ENCODE data around the gene SYPL1.

SYPL1 gene

DNA sequence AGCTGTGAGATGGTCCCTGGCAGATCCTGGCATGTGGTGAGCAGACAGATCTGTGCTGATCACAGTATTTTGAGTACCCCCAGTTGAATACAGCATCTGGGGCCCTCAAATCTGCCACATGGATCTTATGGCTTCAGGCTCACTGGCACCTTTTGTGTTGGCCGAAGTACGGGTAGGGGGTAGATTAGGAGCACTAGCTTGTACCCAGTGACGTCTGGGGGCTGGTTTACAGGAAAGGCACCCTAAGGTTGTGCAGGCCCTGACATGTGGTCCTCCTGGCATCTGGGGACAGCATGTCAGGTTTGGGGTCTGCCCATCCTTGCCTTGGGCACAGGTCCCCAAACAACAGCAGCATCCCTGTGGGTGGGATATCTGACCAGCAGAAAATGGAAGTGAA, 53.2 kb downstream of the SYPL1 start:
- H3K4me3 ChIP-seq (ENCODE audit: low read length in 2 of 2) = no peak overlapping the region
- no peaks in the 10 kb centered on the region for H3K36me3 ChIP-seq (ENCODE audit: control insufficient read depth in 2 of 2, insufficient read depth in 2 of 2, low read length in 2 of 2)
- H3K27ac ChIP-seq (ENCODE audit: low read length) = peak overlapping the region; percentile 80
- H3K27me3 ChIP-seq (ENCODE audit: control insufficient read depth in 1 of 2, insufficient read depth in 2 of 2, low read length in 2 of 2) = no peaks in the 10 kb centered on the region
- no peaks in the 10 kb centered on the region for H3K9me3 ChIP-seq (ENCODE audit: control insufficient read depth in 2 of 2, low read length in 2 of 2)
- peaks cover 50% of the 10 kb centered on the region for H3K4me1 ChIP-seq (ENCODE audit: control insufficient read depth, insufficient read depth, low read length)
- no peak overlapping the region for H3K9ac ChIP-seq (ENCODE audit: low read length in 2 of 2)

DNA sequence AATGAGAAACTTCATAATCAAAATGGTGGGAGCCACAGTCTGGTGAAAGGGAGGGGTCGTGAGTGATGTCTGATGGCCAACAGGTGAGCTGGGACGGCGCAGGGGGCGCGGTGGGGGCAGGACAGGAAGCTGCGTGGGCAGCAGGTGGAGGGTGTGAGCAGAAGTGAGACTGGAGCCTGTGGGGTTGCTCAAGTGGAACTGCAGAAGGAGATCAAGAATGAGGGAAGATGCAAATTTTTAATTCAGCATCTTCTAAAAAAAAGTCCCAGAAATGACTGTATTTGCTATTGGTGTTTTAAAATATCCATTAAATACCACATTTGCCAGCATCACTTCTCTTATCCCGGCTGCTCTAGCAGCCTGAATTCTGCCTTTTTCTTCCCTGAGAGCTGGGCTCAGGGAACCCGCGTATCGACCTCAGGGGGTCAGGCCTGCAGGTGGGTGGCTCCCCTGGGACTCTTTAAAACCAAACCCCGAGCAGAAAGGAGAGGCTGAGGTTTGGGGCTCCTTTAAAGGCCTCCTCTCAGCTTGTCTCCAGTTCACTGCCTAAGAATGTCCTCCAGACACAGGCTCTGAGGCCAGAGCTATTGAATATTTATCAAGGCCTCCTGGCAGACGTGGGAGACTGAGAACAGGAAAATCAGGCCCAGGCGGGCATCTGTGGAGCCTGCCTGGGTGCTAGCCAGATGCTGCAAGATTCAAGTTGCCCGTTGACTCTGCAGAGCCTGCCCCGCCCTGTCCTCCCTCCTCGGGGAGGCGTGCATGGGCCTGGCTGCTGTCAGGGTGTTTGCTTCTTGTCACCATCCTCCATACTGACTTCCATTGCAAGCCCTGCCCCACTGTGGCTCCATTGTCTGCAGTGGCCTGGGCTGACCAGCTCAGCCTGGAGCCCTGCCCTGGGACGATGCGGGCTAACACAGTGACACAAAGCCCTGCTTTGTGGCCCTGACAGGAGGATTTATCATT, 53.9 kb downstream of the SYPL1 start:
- Histone ChIP-seq H3K9me3 (ENCODE audit: control insufficient read depth in 2 of 2, low read length in 2 of 2) (no peaks in the 10 kb centered on the region), H3K27ac (ENCODE audit: low read length) (peak overlapping the region; percentile 80), H3K4me3 (ENCODE audit: low read length in 2 of 2) (no peak overlapping the region), H3K36me3 (ENCODE audit: control insufficient read depth in 2 of 2, insufficient read depth in 2 of 2, low read length in 2 of 2) (no peaks in the 10 kb centered on the region), H3K4me1 (ENCODE audit: control insufficient read depth, insufficient read depth, low read length) (peaks cover 43% of the 10 kb centered on the region), H3K27me3 (ENCODE audit: control insufficient read depth in 1 of 2, insufficient read depth in 2 of 2, low read length in 2 of 2) (no peaks in the 10 kb centered on the region), H3K9ac (ENCODE audit: low read length in 2 of 2) (peak overlapping the region in 1 of 2 donors; percentile 3)

DNA sequence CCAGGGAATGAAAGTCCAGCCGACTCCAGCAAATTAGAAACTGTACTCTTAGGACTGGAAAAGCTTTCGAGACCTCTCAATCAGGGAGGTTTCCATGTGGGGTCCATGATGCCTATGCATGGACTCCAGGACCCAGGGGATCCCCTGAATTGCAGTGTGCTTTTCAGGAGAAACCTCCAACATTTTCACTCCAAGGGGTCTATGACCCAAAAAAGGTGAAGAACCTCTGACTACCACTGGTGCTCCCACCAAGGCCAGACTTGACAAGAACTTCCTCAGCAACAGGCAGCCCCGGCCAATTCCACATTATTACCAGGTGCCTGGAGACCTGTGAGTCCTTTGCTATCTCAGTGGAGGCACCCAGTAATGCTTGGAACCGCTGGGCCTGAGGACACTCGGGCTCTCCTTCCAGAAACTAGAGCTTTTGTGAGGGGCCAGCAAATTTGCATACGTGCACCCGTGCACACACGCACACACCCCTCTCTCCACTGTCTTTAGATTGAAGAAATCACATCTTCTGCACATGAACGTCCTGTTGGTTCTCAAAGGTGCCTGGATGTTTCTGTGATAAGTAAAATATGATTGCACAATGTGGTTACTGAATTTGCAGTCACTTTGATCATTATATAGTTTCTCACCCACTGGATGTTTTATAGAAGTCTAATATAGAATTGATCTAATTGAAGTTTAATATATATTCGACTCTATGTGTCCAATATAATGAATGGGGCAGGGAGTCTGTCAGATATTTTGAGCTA, 54.7 kb downstream of the SYPL1 start:
- H3K4me1 ChIP-seq (ENCODE audit: control insufficient read depth, insufficient read depth, low read length) = peaks cover 38% of the 10 kb centered on the region
- peak overlapping the region in 1 of 2 donors; percentile 8 for H3K4me3 ChIP-seq (ENCODE audit: low read length in 2 of 2)
- no peaks in the 10 kb centered on the region for H3K36me3 ChIP-seq (ENCODE audit: control insufficient read depth in 2 of 2, insufficient read depth in 2 of 2, low read length in 2 of 2)
- no peaks in the 10 kb centered on the region for H3K9me3 ChIP-seq (ENCODE audit: control insufficient read depth in 2 of 2, low read length in 2 of 2)
- no peak overlapping the region for H3K9ac ChIP-seq (ENCODE audit: low read length in 2 of 2)
- peak overlapping the region; percentile 80 for H3K27ac ChIP-seq (ENCODE audit: low read length)
- H3K27me3 ChIP-seq (ENCODE audit: control insufficient read depth in 1 of 2, insufficient read depth in 2 of 2, low read length in 2 of 2) = no peaks in the 10 kb centered on the region

DNA sequence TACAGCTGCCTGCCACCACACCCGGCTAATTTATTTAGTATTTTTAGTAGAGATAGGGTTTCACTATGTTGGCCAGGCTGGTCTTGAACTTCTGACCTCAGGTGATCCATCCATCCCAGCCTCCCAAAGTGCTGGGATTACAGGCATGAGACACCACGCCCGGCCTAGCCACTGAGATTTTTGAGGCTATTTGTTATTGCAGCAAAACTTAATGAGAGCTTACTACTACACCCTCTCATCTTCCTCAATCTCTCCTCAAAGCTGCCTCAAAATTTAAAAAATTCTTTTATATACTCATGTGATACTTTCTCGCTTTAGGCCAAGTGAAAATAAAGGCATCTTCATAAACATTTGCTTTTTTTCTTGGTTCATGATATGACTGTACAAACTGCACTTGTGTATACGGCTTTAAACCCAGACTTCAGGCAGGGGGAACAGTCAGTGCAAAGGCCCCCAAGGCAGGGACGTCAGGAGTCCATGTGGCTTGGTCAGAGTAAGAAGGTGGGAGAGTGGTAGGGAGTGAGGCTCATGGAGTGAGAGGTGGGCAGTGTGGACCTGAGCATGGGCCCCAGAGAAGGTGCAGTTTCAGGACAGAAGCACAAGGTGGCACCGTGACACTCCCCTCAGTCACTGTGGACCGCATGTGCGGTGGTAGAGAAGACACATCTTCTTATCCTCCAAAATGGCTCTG, 55.5 kb downstream of the SYPL1 start:
- Histone ChIP-seq H3K4me3 (ENCODE audit: low read length in 2 of 2) (peak overlapping the region in 1 of 2 donors; percentile 8), H3K27me3 (ENCODE audit: control insufficient read depth in 1 of 2, insufficient read depth in 2 of 2, low read length in 2 of 2) (no peaks in the 10 kb centered on the region), H3K27ac (ENCODE audit: low read length) (no peak overlapping the region), H3K36me3 (ENCODE audit: control insufficient read depth in 2 of 2, insufficient read depth in 2 of 2, low read length in 2 of 2) (no peaks in the 10 kb centered on the region), H3K4me1 (ENCODE audit: control insufficient read depth, insufficient read depth, low read length) (peaks cover 30% of the 10 kb centered on the region), H3K9me3 (ENCODE audit: control insufficient read depth in 2 of 2, low read length in 2 of 2) (no peaks in the 10 kb centered on the region), H3K9ac (ENCODE audit: low read length in 2 of 2) (no peak overlapping the region)

DNA sequence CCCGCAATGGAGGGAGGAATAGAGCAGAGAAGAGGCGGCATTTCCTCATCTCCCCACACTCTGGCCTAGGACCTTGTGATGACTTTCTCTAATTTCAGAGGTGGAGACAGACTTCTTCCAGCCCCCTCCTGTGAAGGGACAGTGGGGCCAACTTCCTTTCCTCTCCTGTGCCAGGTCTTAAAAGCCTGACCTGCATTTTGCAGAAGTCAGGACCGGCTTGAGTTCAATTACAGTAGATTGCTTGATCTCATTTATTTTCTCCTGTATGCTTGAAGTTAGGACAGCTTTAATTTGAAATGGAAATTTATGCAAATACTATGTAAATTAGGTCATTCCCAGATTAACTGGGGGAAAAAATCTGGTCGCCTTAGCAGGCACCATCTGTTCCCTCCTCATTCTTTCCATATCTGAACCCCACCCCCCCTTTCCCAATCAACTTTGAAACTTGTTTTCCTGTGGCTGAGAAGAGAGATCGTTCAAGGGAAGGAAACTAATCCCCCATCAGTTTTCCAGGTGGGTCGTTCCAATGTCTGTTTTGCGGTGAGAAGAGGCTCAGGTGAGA, 57.1 kb downstream of the SYPL1 start:
- H3K27ac ChIP-seq (ENCODE audit: low read length) = no peak overlapping the region
- no peak overlapping the region for H3K4me3 ChIP-seq (ENCODE audit: low read length in 2 of 2)
- H3K27me3 ChIP-seq (ENCODE audit: control insufficient read depth in 1 of 2, insufficient read depth in 2 of 2, low read length in 2 of 2) = no peaks in the 10 kb centered on the region
- H3K4me1 ChIP-seq (ENCODE audit: control insufficient read depth, insufficient read depth, low read length) = peaks cover 36% of the 10 kb centered on the region
- no peaks in the 10 kb centered on the region for H3K36me3 ChIP-seq (ENCODE audit: control insufficient read depth in 2 of 2, insufficient read depth in 2 of 2, low read length in 2 of 2)
- H3K9me3 ChIP-seq (ENCODE audit: control insufficient read depth in 2 of 2, low read length in 2 of 2) = no peaks in the 10 kb centered on the region
- no peak overlapping the region for H3K9ac ChIP-seq (ENCODE audit: low read length in 2 of 2)

DNA sequence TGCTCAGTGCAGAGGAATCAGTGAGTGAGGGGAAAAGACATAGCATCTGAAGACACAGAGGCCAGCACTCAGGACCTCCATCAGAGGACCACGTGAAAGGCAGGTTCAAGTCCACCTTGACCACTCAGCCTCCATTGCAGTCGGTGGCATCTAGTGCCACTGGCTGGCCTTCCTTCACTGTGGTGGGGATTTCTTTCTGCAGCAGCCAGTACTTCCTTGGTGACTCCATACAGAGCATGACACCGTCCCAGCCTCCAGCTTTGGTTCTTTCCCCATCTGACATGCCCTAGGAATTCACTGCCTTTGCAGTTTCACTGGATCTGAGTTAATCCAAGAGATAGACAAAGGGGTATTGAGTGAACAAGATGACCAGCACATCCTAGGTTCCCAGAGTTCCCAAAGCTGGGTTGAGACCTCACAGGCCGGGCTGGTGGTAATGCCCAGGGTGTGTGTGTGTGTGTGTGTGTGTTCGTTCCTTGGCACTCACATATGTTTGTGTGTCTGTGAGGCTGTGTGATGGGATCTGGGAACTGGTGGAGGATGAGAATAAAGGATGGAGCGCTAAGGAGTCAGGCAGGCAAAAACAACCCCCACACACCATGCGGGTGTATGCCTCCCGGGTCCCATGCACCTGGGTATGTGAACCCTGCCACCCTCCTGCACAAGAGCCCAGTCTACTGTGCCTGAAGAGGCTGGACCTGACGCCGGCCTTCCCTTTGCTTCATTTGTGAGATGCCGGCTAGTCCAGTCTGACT, 57.8 kb downstream of the SYPL1 start:
- no peak overlapping the region for H3K4me3 ChIP-seq (ENCODE audit: low read length in 2 of 2)
- no peak overlapping the region for H3K27ac ChIP-seq (ENCODE audit: low read length)
- H3K27me3 ChIP-seq (ENCODE audit: control insufficient read depth in 1 of 2, insufficient read depth in 2 of 2, low read length in 2 of 2) = no peaks in the 10 kb centered on the region
- H3K9ac ChIP-seq (ENCODE audit: low read length in 2 of 2) = no peak overlapping the region
- peaks cover 43% of the 10 kb centered on the region for H3K4me1 ChIP-seq (ENCODE audit: control insufficient read depth, insufficient read depth, low read length)
- no peaks in the 10 kb centered on the region for H3K9me3 ChIP-seq (ENCODE audit: control insufficient read depth in 2 of 2, low read length in 2 of 2)
- no peaks in the 10 kb centered on the region for H3K36me3 ChIP-seq (ENCODE audit: control insufficient read depth in 2 of 2, insufficient read depth in 2 of 2, low read length in 2 of 2)

DNA sequence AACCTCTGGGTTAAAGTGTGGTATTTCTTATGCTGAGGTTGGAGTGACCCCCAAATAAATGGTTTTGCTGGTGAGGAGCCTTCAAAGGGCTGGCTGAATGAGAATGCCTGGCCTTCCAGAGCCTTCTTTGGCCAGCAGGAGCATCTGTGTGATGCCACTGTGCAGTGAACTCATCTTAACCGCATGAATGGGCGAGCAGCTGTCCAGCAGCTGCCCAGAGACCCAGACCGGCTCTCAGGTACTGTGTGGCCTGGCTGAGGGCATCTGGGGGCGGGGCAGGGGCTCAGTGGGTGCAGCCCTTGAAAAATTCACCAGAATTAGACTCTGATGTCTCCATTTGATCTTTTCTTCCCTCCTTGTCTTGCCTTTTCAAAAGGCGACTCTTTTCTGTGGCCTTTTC, 59.0 kb downstream of the SYPL1 start:
- H3K9ac ChIP-seq (ENCODE audit: low read length in 2 of 2) = no peak overlapping the region
- H3K4me1 ChIP-seq (ENCODE audit: control insufficient read depth, insufficient read depth, low read length) = peaks cover 33% of the 10 kb centered on the region
- no peaks in the 10 kb centered on the region for H3K36me3 ChIP-seq (ENCODE audit: control insufficient read depth in 2 of 2, insufficient read depth in 2 of 2, low read length in 2 of 2)
- no peak overlapping the region for H3K27ac ChIP-seq (ENCODE audit: low read length)
- H3K27me3 ChIP-seq (ENCODE audit: control insufficient read depth in 1 of 2, insufficient read depth in 2 of 2, low read length in 2 of 2) = no peaks in the 10 kb centered on the region
- no peaks in the 10 kb centered on the region for H3K9me3 ChIP-seq (ENCODE audit: control insufficient read depth in 2 of 2, low read length in 2 of 2)
- H3K4me3 ChIP-seq (ENCODE audit: low read length in 2 of 2) = no peak overlapping the region

DNA sequence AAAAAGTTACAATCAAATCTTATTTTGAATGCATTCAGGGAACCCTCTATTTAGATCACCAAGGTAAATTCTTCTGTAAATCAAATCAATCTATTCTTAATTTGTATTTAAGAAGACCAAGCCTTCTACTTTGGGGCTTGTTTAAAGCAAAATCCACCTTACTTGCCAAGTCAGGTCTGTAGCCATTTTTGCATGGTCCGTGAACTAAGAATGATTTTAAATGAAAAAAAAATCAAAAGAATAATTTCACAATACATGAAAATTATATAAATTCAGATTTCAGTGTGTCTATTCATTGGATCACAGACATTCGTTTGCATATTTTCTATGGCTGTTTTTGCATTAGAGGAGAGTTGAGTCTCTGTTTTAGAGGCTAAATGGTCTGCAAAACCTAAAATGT, 59.4 kb downstream of the SYPL1 start:
- H3K4me3 ChIP-seq (ENCODE audit: low read length in 2 of 2) = no peak overlapping the region
- H3K9me3 ChIP-seq (ENCODE audit: control insufficient read depth in 2 of 2, low read length in 2 of 2) = no peaks in the 10 kb centered on the region
- H3K4me1 ChIP-seq (ENCODE audit: control insufficient read depth, insufficient read depth, low read length) = peaks cover 31% of the 10 kb centered on the region
- no peaks in the 10 kb centered on the region for H3K36me3 ChIP-seq (ENCODE audit: control insufficient read depth in 2 of 2, insufficient read depth in 2 of 2, low read length in 2 of 2)
- H3K27ac ChIP-seq (ENCODE audit: low read length) = no peak overlapping the region
- no peaks in the 10 kb centered on the region for H3K27me3 ChIP-seq (ENCODE audit: control insufficient read depth in 1 of 2, insufficient read depth in 2 of 2, low read length in 2 of 2)
- no peak overlapping the region for H3K9ac ChIP-seq (ENCODE audit: low read length in 2 of 2)

DNA sequence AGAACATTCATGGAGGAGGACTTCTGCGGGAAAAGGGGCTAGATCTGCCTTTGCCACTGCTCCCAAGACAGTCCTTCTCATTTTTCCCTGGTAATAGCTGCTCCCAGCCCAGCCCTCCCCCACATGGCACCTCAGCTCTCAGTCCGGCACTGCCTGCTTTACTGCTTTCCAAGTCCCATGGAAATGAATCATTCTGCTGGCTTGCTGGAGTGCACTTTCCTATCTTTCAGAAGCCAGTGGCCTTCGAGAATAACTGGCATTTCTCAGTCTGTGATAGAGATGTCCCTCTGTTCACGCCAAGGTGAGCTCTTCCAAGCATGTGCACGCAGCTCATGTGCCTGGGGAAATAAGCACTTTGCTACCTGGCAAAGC, 61.4 kb downstream of the SYPL1 start:
- peak overlapping the region in 1 of 2 donors; percentile 29 for H3K9ac ChIP-seq (ENCODE audit: low read length in 2 of 2)
- H3K9me3 ChIP-seq (ENCODE audit: control insufficient read depth in 2 of 2, low read length in 2 of 2) = no peaks in the 10 kb centered on the region
- no peak overlapping the region for H3K4me3 ChIP-seq (ENCODE audit: low read length in 2 of 2)
- H3K27ac ChIP-seq (ENCODE audit: low read length) = peak overlapping the region; percentile 55
- peaks cover 25% of the 10 kb centered on the region for H3K4me1 ChIP-seq (ENCODE audit: control insufficient read depth, insufficient read depth, low read length)
- H3K36me3 ChIP-seq (ENCODE audit: control insufficient read depth in 2 of 2, insufficient read depth in 2 of 2, low read length in 2 of 2) = no peaks in the 10 kb centered on the region
- H3K27me3 ChIP-seq (ENCODE audit: control insufficient read depth in 1 of 2, insufficient read depth in 2 of 2, low read length in 2 of 2) = no peaks in the 10 kb centered on the region

Data from stomach smooth muscle (tissue), 2 donors.